GM12878 (cell line): ENCODE results near the gene NUP50. TPM values are rescaled to one million over a fixed set of nuclear protein-coding genes. Genes with fewer than 3 reads are reported as not detected.

Experiments used
- ATAC-seq: fragments of 200-7000 bp; cut with Tn5 transposase; 3 replicates; pipeline ENCODE4 v1.9.1; 2020; ENCODE audit warnings: mild to moderate bottlenecking, moderate library complexity
- BruUV-seq: library from RNA; stranded (reverse); fragments of 400-500 nt; replicated peaks from 2 replicates; lab custom pipeline; 2021; lab: Mats Ljungman, UMichigan
- CTCF ChIA-PET: fragments of 300-600 bp; sonication (Branson Sonifier 250); formaldehyde crosslinking; extraction: SDS; loops from one replicate; lab custom pipeline; 2021; ENCODE audit warnings: inconsistent platforms; lab: Yijun Ruan, JAX
- POLR2A ChIA-PET: fragments of 350-600 bp; formaldehyde crosslinking; extraction: SDS; loops from one replicate; lab custom pipeline; 2021; ENCODE audit warnings: inconsistent platforms; lab: Charles Lee
- RAD21 ChIA-PET: fragments of 300-600 bp; sonication (Branson Sonifier 250); formaldehyde crosslinking; loops from one replicate; lab custom pipeline; 2023; ENCODE audit warnings: antibody characterized with exemption; ENCODE audit not compliant: unreplicated experiment; lab: Charles Lee
- SMC1A ChIA-PET: fragments of 300-600 bp; sonication (Branson Sonifier 250); formaldehyde crosslinking; loops from one replicate; lab custom pipeline; 2023; ENCODE audit not compliant: unreplicated experiment, uncharacterized antibody; lab: Charles Lee
- DNase-seq: peaks from one replicate; pipeline ENCODE4 v3.0.0-alpha.2; 2011; ENCODE audit warnings: low read depth, low spot score
- FAIRE-seq: peaks from 3 replicates; lab custom pipeline; 2011; peaks lifted over from hg19 to GRCh38; lab: Jason Lieb, UNC
- H2AFZ ChIP-seq: 2 replicates; pipeline ENCODE4 v1.6.0; 2011; ENCODE audit warnings: low read depth, low read length, control low read depth; ENCODE audit not compliant: control insufficient read depth
- H3K27ac ChIP-seq: 2 replicates; pipeline ENCODE4 v1.5.1; 2011; ENCODE audit warnings: control low read depth; ENCODE audit not compliant: control insufficient read depth, insufficient read depth
- H3K27me3 ChIP-seq, 2 experiments: replicated peaks in 1 of 2; 2 replicates each; pipeline versions ENCODE4 v1.6.0 to v1.6.1; 2011; ENCODE audit warnings: low read length in 1 of 2; ENCODE audit not compliant: control insufficient read depth in 2 of 2, insufficient read depth in 2 of 2
- H3K36me3 ChIP-seq, 2 experiments: 2 replicates each; pipeline ENCODE4 v1.5.1; 2011; ENCODE audit warnings: low read length in 1 of 2; ENCODE audit not compliant: control insufficient read depth in 2 of 2, insufficient read depth in 2 of 2
- H3K4me1 ChIP-seq: 2 replicates; pipeline ENCODE4 v1.6.1; 2011; ENCODE audit warnings: mild to moderate bottlenecking, low read length, moderate library complexity, mixed read lengths; ENCODE audit not compliant: control insufficient read depth, insufficient read depth
- H3K4me2 ChIP-seq: 2 replicates; pipeline ENCODE4 v1.6.0; 2011; ENCODE audit warnings: control low read depth; ENCODE audit not compliant: control insufficient read depth, insufficient read depth
- H3K4me3 ChIP-seq: fragments of 200-600 bp; sonication (generic); 2 replicates; pipeline ENCODE4 v1.5.1; 2016
- H3K79me2 ChIP-seq: 2 replicates; pipeline ENCODE4 v1.6.0; 2011; ENCODE audit warnings: low read length; ENCODE audit not compliant: control insufficient read depth, insufficient read depth
- H3K9ac ChIP-seq: 2 replicates; pipeline ENCODE4 v1.8.0; 2011; ENCODE audit warnings: low read length, control low read depth, mixed read lengths; ENCODE audit not compliant: control insufficient read depth, insufficient read depth
- H3K9me3 ChIP-seq: replicated peaks from 3 replicates; pipeline ENCODE4 v1.5.1; 2011; ENCODE audit warnings: mild to moderate bottlenecking, low read length; ENCODE audit not compliant: control insufficient read depth, insufficient read depth
- H4K20me1 ChIP-seq: 2 replicates; pipeline ENCODE4 v1.6.0; 2011; ENCODE audit not compliant: control insufficient read depth, insufficient read depth
- FOXK2 ChIP-seq: fragments of 450-650 bp; IDR thresholded peaks from 2 replicates; pipeline ENCODE4 v1.6.1; 2017; ENCODE audit warnings: mild to moderate bottlenecking, moderate library complexity
- HCFC1 ChIP-seq: fragments of 150-350 bp; IDR thresholded peaks from 2 replicates; pipeline ENCODE4 v1.6.1; 2014; ENCODE audit warnings: low read length
- NFXL1 ChIP-seq: fragments of 450-650 bp; IDR thresholded peaks from 2 replicates; pipeline ENCODE4 v1.6.1; 2017; ENCODE audit warnings: antibody characterized with exemption, mild to moderate bottlenecking, borderline replicate concordance
- NR2F1 ChIP-seq: fragments of 450-650 bp; conservative IDR thresholded peaks from 2 replicates; pipeline ENCODE4 v1.6.1; 2017; ENCODE audit warnings: mild to moderate bottlenecking
- SMAD1 ChIP-seq: fragments of 450-650 bp; IDR thresholded peaks from 2 replicates; pipeline ENCODE4 v1.6.1; 2018; ENCODE audit warnings: mild to moderate bottlenecking, low read depth; ENCODE audit not compliant: partially characterized antibody
- WRNIP1 ChIP-seq: IDR thresholded peaks from 2 replicates; pipeline ENCODE4 v1.6.1; 2011; ENCODE audit warnings: low read depth, low read length, improper control_type of control experiment, borderline replicate concordance
- WGBS: methylation state at CpG from one replicate; pipeline ENCODE4 v1.1.6; 2016; ENCODE audit warnings: low lambda C conversion rate; ENCODE audit not compliant: insufficient replicate concordance, insufficient coverage; ENCODE audit errors: missing lambda C conversion rate; 5-methylcytosine and 5-hydroxymethylcytosine counted together
- in situ Hi-C: fragments of 300-500 bp; cut with MboI; formaldehyde crosslinking; loops from 9 replicates; pipeline ENCODE4 v1.14.3; 2018; ENCODE audit warnings: mixed read lengths
- intact Hi-C: fragments of 100-400 bp; cut with micrococcal nuclease; formaldehyde crosslinking; loops from one replicate; pipeline ENCODE4 v1.14.2; 2022; ENCODE audit not compliant: unreplicated experiment
- polyA plus RNA-seq, 11 experiments: library from polyadenylated mRNA; depleted of rRNA in 4 of 11; unstranded in 6 of 11; stranded (reverse) in 5 of 11; fragments of >200 nt; fragmentation: Nextera tagmentation in 4 of 11; fragmentation: Illumina TruSeq in 1 of 11; extraction: Ambion mirVana in 4 of 11; extraction: Trizol in 1 of 11; gene quantifications; 1 replicate in 1 of 11; 2 replicates in 10 of 11; pipeline versions ENCODE4 v1.2.1 to v1.2.3, GENCODE V29; 2011 to 2016; ENCODE audit warnings: inconsistent platforms in 2 of 11, missing spikeins in 2 of 11, low read depth in 1 of 11
- total RNA-seq, 4 experiments: library from RNA; depleted of rRNA in 3 of 4; stranded (reverse); fragments of >200 nt in 3 of 4; fragmentation: Illumina TruSeq in 1 of 4; extraction: Trizol in 1 of 4; gene quantifications; 2 replicates each; pipeline versions ENCODE4 v1.2.1 to v1.2.3, GENCODE V29; 2013 to 2021
- TF ChIP-seq, protein P1 (sequence below): IDR thresholded peaks from 2 replicates; pipeline ENCODE4 v1.6.1; 2012; ENCODE audit warnings: low read depth, low read length, improper control_type of control experiment
- TF ChIP-seq, protein P2 (sequence below), 3 experiments: IDR thresholded peaks in 2 of 3; conservative IDR thresholded peaks in 1 of 3; 2 replicates each; pipeline ENCODE4 v1.5.1; 2011; ENCODE audit warnings: low read depth in 3 of 3, low read length in 3 of 3, mild to moderate bottlenecking in 3 of 3, control low read depth in 2 of 3, moderate library complexity in 2 of 3, inconsistent platforms in 1 of 3, mixed read lengths in 1 of 3; ENCODE audit not compliant: control insufficient read depth in 2 of 3, insufficient read depth in 1 of 3; ENCODE audit errors: extremely low read depth in 1 of 3
- TF ChIP-seq, protein P3 (sequence below): fragments of 450-650 bp; IDR thresholded peaks from 2 replicates; pipeline ENCODE4 v1.6.1; 2017; ENCODE audit warnings: low read depth, mild to moderate bottlenecking, moderate library complexity

The NUP50 gene
- total and polyA plus RNA-seq, 10 of the 15 experiments (the other 5 are each of a cell fraction or from before 2014, with no cell fraction given): 36.8 to 125 (median 78.8) TPM

DNA sequence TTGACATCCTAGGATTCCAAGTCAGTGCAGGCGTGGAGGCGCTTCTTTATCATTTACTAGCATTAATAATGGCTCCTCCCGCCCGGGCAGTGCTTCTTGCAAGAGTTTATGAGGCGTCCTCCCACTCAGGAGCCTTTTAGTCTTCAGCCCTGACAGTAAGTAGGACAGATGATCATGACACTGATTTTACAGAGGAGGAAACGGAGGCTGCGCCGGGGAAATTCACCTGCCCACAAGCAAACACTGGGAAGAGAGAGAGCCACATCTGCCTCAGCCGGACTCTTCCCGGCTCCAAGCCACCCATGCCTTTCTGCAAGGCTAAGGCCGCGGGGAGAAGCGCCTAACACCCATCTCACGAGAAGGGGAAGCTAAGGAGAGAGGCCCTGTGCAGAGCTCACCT, 41.1 kb downstream of the NUP50 start:
- ATAC-seq (no peak), DNase-seq (no peak), FAIRE-seq (no peak)
- POLR2A ChIA-PET: interaction anchor here (0.5 kb wide), 1 partner anchor 33 kb away, joined by 4 read pairs; no protein-coding TSS in a partner anchor
- Histone ChIP-seq H3K4me2 (no peak overlapping the region), H3K4me1 (no peaks in the 10 kb centered on the region), H3K9me3 (no peaks in the 10 kb centered on the region), H3K27ac (no peak overlapping the region), H3K27me3 (no peaks in the 10 kb centered on the region), H2AFZ (no peak overlapping the region), H3K4me3 (no peak overlapping the region), H3K9ac (no peak overlapping the region), H4K20me1 (no peaks in the 10 kb centered on the region), H3K79me2 (no peaks in the 10 kb centered on the region), H3K36me3 (peaks cover 3 to 45% of the 10 kb centered on the region in 2 experiments; a peak in 3 of 4 replicates)
- SMC1A ChIA-PET: interaction anchor here (1.1 kb wide), 1 partner anchor 11 kb away, joined by 3 read pairs; no protein-coding TSS in a partner anchor
- intact Hi-C loops: no loop called here
- TF ChIP-seq, protein P1, sequence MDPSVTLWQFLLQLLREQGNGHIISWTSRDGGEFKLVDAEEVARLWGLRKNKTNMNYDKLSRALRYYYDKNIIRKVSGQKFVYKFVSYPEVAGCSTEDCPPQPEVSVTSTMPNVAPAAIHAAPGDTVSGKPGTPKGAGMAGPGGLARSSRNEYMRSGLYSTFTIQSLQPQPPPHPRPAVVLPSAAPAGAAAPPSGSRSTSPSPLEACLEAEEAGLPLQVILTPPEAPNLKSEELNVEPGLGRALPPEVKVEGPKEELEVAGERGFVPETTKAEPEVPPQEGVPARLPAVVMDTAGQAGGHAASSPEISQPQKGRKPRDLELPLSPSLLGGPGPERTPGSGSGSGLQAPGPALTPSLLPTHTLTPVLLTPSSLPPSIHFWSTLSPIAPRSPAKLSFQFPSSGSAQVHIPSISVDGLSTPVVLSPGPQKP: no peak
- RAD21 ChIA-PET: no interaction called here
- no TSS peak for BruUV-seq
- in situ Hi-C loops: no loop called here
- CTCF ChIA-PET: no interaction called here
- WGBS: 94% methylated on average over 14 of the region's 14 CpGs

DNA sequence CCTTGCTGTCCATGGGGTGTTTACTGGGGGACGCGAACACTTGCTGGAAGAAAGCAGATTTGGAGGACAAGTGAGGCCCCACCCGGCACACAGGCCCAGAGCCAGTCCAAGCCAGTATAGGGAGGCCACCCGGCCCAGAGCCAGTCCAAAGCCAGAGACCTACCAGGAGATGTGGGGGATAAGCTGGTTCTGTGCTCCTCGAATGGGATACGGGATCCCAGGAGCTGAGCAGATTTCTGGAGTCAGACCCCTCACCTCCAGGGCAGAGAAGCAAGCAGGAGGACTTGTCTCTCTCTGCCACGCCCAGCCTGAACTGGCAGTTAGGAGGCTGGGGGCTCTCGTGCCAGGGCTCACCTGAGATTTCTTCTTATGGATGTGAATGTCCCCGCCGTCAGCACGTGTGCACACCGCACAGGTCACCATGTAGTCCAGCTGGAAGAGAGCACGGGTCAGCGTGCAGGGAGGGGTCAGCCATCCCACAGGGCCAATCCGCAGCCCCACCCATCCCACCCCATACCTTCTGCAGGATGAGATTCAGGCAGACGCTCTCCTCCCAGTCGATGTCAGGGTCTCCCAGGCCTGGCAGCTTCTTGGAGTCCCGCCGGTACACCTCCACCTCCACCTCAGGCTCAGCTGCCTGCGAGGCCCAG, 41.7 kb downstream of the NUP50 start:
- in situ Hi-C loops: no loop called here
- H3K4me1 ChIP-seq: no peaks in the 10 kb centered on the region
- intact Hi-C loops: no loop called here
- H3K27ac ChIP-seq: no peak overlapping the region
- H3K9ac ChIP-seq: no peak overlapping the region
- peaks cover 3 to 45% of the 10 kb centered on the region in 2 experiments; a peak in 3 of 4 replicates for H3K36me3 ChIP-seq
- no peak for FAIRE-seq
- H3K4me2 ChIP-seq: no peak overlapping the region
- no peaks in the 10 kb centered on the region; the same call in 1 of the 2 replicates for H3K79me2 ChIP-seq
- ChIA-PET CTCF (interaction anchor here (1.2 to 1.7 kb wide), 2 partner anchors 14 to 58 kb away, joined by 3 to 4 read pairs; no protein-coding TSS in a partner anchor), POLR2A (no interaction called here), RAD21 (no interaction called here), SMC1A (interaction anchor here (1.1 kb wide), 1 partner anchor 11 kb away, joined by 3 read pairs; no protein-coding TSS in a partner anchor)
- 96% methylated on average over 20 of the region's 20 CpGs for WGBS
- no peaks in the 10 kb centered on the region for H3K9me3 ChIP-seq
- DNase-seq: no peak
- no peaks in the 10 kb centered on the region for H3K27me3 ChIP-seq
- no peak for ATAC-seq
- no peak overlapping the region for H2AFZ ChIP-seq
- BruUV-seq: no TSS peak
- H4K20me1 ChIP-seq: no peaks in the 10 kb centered on the region
- H3K4me3 ChIP-seq: no peak overlapping the region
- TF ChIP-seq FOXK2 (no peak), NFXL1 (no peak), HCFC1 (no peak), SMAD1 (no peak), NR2F1 (no peak), WRNIP1 (no peak)
- TF ChIP-seq, protein P2, sequence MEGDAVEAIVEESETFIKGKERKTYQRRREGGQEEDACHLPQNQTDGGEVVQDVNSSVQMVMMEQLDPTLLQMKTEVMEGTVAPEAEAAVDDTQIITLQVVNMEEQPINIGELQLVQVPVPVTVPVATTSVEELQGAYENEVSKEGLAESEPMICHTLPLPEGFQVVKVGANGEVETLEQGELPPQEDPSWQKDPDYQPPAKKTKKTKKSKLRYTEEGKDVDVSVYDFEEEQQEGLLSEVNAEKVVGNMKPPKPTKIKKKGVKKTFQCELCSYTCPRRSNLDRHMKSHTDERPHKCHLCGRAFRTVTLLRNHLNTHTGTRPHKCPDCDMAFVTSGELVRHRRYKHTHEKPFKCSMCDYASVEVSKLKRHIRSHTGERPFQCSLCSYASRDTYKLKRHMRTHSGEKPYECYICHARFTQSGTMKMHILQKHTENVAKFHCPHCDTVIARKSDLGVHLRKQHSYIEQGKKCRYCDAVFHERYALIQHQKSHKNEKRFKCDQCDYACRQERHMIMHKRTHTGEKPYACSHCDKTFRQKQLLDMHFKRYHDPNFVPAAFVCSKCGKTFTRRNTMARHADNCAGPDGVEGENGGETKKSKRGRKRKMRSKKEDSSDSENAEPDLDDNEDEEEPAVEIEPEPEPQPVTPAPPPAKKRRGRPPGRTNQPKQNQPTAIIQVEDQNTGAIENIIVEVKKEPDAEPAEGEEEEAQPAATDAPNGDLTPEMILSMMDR (IDR thresholded peaks at IDR 0.05 in 2 of 3, conservative IDR thresholded peaks at IDR 0.05 in 1 of 3; ENCODE audit: control insufficient read depth in 2 of 3, extremely low read depth in 1 of 3, insufficient read depth in 1 of 3, low read depth in 3 of 3, low read length in 3 of 3): no peak
- TF ChIP-seq, protein P3, sequence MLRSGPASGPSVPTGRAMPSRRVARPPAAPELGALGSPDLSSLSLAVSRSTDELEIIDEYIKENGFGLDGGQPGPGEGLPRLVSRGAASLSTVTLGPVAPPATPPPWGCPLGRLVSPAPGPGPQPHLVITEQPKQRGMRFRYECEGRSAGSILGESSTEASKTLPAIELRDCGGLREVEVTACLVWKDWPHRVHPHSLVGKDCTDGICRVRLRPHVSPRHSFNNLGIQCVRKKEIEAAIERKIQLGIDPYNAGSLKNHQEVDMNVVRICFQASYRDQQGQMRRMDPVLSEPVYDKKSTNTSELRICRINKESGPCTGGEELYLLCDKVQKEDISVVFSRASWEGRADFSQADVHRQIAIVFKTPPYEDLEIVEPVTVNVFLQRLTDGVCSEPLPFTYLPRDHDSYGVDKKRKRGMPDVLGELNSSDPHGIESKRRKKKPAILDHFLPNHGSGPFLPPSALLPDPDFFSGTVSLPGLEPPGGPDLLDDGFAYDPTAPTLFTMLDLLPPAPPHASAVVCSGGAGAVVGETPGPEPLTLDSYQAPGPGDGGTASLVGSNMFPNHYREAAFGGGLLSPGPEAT: no peak
